CD4-positive, alpha-beta T cell treated with Interferon alpha-2 for 1 hour (primary cell): ENCODE measurements around the gene PSD.
A peak's percentile ranks its signal among the peaks of the same experiment; 100 is the strongest.

Experiments
- DNase-seq, 2 donors: peaks; one replicate each; pipeline ENCODE4 v3.0.0-alpha.2; 2020 to 2022

The PSD gene

DNA sequence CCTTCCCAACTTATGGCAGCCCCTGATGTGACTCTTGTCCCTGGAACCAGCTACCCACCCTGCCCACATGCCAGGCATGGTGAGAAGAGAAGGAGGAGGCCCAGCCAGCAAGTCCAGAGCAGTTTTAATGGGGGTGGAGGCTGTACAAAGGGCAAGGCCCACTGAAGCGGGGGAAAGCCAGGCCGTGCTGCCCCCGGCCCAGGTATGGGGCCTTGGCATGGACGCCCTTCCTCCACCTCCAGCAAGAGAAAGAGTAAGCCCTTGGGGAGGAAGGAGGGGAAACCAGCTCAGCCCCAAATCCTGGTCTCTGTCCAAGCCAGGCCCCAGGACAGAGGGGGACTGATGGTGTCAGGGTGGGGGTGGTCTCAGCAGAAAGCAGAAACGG lies 16.1 kb downstream of the PSD start:
- no peak for DNase-seq

DNA sequence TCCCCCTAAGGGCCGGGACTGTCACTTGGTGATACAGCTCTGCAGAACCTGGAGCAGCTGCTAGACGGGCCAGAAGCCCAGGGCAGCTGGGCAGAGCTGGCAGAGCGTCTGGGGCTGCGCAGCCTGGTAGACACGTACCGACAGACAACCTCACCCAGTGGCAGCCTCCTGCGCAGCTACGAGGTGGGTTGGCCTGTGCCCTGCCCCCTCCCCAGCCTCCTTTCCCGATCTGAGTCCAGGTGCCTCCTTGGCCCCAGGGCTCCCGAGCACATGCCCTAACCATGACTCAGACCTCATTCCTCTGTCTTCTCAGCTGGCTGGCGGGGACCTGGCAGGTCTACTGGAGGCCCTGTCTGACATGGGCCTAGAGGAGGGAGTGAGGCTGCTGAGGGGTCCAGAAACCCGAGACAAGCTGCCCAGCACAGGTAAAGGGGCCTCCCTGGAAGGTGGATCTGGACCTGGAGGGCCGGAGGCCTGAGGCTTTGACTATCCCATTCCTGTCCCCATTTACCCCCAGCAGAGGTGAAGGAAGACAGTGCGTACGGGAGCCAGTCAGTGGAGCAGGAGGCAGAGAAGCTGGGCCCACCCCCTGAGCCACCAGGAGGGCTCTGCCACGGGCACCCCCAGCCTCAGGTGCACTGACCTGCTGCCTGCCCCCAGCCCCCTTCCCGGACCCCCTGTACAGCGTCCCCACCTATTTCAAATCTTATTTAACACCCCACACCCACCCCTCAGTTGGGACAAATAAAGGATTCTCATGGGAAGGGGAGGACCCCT lies 16.7 kb downstream of the PSD start:
- DNase-seq: no peak

DNA sequence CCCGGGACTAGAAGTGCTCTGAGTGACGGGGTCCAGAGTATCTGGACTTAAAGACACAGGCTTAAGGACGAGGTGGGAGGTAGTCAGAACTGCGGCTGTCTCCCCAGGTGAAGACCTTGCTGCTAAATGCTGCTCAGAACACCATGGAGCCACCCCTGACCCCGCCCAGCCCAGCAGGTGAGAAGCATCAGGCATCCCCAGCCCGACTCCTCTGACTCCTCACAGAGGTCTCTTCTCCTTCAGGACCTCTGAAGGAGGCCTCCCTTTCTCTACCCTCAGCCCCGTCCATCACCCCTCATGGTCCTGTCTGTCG lies 17.3 kb downstream of the PSD start:
- no peak for DNase-seq

DNA sequence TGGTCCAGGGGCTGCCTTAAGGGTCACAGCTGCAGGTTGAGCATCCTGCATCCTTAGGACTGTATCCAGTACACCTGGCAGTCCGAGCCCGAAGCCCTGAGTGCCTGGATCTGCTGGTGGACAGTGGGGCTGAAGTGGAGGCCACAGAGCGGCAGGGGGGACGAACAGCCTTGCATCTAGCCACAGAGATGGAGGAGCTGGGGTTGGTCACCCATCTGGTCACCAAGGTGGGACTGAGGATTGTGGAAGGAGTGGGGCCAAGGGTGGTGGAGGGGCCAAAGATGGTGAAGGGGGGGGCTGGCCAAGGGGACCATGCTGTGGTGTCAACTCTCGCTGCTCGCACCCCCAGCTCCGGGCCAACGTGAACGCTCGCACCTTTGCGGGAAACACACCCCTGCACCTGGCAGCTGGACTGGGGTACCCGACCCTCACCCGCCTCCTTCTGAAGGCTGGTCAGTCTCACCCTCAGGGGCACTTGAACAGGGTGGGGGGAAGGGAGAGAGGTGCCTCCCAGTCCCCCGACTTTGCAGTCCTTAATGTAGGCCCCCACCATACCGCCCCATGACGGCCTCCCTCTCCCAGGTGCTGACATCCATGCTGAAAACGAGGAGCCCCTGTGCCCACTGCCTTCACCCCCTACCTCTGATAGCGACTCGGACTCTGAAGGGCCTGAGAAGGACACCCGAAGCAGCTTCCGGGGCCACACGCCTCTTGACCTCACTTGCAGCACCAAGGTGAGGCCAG lies 17.8 kb downstream of the PSD start:
- no peak for DNase-seq

DNA sequence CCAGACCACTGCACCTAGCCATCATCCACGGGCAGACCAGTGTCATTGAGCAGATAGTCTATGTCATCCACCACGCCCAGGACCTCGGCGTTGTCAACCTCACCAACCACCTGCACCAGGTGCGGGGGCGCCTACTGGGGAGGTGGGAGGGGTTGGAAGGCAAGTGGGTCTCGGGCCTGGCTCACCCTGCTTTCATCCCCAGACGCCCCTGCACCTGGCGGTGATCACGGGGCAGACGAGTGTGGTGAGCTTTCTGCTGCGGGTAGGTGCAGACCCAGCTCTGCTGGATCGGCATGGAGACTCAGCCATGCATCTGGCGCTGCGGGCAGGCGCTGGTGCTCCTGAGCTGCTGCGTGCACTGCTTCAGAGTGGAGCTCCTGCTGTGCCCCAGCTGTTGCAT lies 18.5 kb downstream of the PSD start:
- DNase-seq: no peak

DNA sequence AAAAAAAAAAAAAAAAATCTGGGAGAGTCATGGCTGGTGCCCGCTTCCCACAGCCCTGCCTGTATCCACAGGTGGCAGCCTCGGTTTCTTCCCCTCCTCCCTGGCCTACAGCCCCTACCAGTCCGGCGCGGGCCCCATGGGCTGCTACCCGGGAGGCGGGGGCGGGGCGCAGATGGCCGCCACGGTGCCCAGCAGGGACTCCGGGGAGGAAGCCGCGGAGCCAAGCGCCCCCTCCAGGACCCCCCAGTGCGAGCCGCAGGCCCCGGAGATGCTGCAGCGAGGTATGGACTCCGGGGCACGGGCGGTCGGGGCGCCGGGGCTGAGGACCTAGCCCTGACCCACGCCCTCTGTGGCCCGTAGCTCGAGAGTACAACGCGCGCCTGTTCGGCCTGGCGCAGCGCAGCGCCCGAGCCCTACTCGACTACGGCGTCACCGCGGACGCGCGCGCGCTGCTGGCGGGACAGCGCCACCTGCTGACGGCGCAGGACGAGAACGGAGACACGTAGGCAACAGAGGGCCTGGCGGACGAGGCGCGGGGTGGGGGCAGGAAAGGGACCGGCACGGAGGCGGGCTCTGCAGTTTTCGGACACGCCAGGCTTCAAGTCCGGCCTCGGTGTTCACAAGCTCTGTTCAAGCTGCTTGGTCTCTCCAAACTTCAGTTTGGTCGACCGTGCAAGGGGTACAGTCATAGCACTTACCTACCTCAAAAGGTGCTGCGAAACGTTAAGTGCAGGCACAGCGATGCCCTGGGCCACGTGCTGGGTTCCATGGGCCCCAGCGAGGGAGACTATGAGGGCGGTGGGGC lies 19.2 kb downstream of the PSD start:
- peak; percentile 88 to 92 for DNase-seq

DNA sequence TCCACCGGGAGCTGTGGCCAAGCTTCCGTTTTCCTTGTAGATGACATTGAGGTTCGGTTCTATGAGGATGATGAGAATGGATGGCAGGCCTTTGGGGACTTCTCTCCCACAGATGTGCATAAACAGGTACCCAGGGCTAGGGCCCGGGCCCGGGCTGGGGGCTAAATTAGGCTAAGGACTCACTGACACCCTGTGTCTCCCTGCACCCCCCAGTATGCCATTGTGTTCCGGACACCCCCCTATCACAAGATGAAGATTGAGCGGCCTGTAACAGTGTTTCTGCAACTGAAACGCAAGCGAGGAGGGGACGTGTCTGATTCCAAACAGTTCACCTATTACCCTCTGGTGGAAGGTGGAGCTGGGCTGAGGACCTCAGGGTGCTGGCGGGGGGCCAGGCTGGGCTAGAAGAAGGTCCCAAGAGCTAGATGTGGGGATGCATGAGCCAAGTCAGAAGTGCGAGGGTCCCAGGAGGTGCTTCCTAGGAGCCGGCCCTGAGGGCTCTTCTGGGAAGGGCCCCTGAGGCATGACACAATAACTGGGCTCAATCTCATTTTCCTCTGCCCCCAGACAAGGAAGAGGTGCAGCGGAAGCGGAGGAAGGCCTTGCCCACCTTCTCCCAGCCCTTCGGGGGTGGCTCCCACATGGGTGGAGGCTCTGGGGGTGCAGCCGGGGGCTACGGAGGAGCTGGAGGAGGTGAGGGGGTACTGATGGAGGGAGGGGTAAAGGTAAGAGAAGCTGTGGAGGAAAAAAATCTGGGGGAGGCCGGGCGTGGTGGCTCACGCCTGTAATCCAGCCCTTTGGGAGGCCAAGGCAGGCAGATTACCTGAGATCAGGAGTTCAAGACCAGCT lies 20.2 kb downstream of the PSD start:
- DNase-seq: no peak

DNA sequence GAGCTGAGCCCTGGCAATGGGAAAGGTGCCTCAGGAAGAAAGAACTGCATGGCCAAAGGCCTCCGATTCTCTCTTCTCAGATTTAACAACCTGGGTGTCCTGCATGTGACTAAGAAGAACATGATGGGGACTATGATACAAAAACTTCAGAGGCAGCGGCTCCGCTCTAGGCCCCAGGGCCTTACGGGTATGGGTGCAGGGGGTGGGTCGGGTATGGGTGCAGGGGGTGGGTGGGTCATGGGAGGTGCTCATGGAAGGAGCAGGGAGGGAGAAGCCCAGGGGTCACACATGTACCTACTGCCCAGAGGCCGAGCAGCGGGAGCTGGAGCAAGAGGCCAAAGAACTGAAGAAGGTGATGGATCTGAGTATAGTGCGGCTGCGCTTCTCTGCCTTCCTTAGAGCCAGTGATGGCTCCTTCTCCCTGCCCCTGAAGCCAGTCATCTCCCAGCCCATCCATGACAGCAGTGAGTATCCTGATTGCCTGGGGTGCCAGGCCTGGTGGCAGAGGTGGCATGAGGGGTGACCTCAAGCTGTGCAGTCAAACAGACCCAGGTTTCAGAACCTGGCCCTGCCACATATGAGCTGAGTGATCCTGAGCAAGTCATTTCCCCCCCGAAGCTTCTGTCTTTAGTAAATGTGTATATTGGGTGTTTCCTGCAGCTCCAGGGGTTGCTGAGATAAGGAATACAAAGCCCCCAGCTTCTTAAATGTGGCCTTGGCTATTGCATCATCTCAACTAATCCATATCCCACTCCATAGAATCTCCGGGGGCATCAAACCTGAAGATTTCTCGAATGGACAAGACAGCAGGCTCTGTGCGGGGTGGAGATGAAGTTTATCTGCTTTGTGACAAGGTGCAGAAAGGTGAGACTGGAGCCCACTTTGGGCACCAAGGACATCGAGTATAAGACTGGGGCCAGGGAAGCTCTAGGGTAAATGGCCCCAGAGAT lies 21.1 kb downstream of the PSD start:
- DNase-seq: no peak

DNA sequence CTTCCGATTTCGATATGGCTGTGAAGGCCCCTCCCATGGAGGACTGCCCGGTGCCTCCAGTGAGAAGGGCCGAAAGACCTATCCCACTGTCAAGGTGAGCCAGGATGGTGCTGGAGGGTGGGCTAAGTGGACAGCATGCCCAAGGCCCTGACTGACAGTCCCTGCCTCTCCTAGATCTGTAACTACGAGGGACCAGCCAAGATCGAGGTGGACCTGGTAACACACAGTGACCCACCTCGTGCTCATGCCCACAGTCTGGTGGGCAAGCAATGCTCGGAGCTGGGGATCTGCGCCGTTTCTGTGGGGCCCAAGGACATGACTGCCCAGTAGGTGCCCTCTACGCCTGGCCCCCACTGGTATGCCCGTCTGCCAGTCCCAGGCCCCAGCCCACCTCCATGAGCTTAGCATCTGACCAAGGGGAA lies 21.8 kb downstream of the PSD start:
- no peak for DNase-seq

DNA sequence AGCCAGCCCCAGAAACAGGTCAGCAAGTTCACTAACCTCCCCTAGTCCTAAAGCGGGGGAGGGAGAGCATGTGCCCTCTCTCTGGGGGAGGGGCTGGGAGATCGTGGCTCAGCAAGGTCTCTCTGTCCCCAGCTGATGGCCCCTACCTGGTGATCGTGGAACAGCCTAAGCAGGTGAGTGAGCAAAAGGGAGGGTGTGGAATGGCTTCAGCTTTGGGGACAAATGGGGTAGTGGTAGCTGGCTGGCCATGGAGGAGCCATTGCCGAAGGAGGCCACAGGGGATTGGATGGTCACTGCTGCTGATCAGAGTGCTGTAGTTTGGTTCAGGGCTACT lies 22.3 kb downstream of the PSD start:
- DNase-seq: no peak

DNA sequence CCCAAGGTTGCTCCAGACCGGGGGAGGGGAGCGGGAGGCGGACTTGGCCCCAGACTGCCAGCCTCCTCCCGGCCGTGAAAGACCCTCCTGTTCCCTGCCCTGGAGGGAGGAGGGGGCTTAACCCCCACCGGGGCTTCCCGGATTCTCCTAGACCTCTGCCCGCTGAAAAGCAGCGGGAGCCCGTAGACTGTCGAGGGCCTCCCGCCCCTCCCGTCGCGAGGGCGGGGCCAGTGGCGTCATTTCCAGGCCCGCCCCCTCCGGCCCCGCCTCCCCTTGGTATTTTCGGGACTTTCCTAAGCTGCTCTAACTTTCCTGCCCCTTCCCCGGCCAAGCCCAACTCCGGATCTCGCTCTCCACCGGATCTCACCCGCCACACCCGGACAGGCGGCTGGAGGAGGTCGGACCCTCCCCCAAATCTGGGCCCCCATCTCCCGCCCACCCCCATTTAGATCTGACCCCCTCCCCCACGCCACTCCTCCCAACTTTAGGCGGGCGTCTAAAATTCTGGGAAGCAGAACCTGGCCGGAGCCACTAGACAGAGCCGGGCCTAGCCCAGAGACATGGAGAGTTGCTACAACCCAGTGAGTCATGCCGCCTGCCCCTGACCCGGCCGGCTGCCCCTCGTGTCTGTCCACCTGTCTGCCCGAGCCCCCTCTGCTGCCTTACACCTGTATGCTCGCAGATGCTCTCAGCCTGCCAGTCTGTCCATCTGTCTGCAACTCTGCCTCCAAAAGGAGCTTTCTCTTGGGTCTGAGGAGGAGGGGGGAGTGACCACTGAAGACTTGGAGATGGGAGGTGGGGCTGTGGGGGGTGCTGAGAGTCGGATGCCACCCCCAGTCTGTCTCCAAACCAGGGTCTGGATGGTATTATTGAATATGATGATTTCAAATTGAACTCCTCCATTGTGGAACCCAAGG lies 22.9 kb downstream of the PSD start, which contains the start of gene NFKB2:
NFKB2 (plus strand) TSS at position 306 of the 917 bp plus-strand sequence; CDS start at position 561, 255 bp downstream.
- peak; percentile 94 to 96 for DNase-seq

DNA sequence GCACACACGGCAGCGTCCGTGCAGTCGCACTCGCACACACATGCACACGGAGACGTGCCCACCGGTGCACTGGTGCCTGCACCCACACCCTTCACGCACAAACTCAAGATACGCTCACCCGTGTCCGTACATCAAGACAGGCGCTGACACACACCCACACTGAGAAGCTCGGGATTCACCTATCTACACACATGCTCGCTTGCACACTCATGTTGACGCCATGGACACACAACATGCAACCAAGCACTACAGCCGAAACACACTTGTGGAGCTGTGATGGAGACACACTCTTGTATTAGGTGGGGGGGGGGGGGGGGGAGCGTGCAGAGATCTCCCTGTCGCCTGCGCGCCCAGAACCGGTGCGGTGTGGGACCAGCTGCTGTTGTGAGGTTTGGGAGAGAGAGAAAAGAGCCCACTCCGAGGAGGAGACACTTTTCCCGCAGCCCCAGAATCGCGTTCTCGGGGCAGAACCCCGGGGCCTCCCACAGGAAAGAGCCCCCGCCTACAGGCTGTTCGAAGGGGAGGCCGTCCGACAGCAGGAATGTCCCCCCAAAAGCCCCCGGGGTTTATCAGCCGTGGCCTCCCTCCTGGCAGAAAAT lies 23.7 kb downstream of the PSD start:
- peak; percentile 64 to 71 for DNase-seq

DNA sequence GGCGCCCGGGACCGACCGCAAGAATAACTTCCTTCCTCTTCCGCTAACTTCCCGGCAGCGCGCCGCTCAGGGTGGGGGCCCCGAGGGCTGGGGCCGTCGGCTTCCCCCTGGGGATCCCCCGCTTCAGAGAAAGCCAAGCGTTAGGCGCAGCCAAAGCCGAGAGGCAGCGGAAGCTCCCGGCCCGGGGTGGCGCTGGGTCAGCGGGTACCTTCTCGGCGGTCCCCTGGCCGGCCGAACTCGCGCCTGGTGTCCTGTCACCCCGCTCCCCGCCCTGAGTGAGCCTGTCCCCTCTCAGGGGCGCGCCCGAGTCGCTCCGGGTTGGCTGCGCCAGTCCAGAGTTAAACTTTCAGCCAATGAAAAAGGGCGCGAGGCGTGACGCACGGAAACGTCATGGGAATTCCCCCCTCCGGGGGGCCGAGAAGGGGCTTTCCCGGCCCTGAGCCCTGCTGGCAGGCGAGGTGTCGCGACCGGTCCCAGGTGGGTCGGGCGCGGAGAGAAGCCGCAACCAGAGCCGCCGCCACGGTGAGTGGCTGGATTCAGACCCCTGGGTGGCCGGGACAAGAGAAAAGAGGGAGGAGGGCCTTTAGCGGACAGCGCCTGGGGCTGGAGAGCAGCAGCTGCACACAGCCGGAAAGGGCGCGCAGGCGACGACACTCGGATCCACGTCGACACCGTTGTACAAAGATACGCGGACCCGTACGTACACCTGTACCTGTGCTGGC lies 24.3 kb downstream of the PSD start:
- peak; percentile 98 to 99 for DNase-seq

DNA sequence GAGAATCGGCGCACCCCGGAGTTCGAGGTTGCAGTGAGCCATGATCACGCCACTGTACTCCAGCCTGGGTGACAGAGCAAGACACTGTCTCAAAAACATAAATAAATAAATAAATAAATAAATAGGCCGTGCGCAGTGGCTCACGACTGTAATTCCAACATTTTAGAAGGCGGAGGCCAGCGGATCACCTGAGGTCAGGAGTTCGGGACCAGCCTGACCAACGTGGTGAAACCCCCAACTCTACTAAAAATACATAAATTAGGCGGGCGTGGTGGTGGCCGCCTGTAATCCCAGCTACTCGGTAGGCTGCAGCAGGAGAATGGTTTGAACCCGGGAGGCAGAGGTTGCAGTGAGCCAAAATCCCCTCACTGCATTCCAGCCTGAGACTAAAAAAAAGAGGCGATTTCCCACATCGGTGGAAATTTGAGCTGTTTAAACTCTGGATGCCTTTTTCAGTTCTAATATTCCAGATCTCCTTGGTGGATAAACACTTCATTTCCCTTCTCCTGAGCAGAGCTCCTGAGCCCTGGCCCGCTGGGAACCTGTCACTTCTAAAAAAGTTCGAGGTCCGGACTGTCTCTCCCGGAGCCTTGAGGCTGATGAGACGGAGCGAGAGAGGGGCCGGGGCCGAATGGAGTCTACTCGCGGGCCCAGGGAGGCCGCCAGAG lies 25.0 kb downstream of the PSD start:
- DNase-seq: no peak

DNA sequence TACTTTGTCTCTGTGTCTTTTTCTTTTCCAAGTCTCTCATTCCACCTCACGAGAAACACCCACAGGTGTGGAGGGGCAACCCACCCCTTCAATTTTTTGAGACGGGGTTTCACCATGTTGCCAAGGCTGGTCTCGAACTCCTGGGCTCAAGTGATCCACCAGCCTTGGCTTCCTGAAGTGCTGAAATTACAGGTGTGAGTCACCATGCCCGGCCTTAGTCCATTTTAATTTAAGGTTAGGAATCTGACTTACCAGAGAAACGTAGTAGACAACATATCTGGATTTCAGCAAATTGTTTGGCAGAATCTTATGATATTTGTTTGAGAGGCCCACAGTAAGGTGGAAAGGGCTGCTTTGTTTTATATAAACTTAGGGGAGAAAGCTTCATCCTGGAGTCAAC lies 26.3 kb downstream of the PSD start:
- DNase-seq: no peak

DNA sequence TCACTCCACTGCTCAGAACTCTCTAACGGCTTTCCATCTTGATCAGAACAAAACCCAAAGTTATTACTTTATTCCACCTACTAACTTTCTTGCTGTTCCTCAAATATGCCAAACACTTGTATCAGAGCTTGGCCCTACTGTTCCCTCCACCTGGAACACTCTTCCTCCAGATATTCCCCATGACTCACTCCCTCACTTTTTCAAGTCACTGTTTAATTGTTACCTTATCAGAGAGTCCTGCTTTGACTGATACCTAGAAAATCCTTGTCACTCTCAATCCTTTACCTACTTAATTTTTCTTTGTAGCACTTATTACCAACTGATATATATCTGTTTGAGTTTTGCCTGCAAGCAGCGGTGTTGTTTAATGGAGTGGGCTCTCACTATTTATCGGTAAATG lies 28.7 kb downstream of the PSD start:
- DNase-seq: no peak

DNA sequence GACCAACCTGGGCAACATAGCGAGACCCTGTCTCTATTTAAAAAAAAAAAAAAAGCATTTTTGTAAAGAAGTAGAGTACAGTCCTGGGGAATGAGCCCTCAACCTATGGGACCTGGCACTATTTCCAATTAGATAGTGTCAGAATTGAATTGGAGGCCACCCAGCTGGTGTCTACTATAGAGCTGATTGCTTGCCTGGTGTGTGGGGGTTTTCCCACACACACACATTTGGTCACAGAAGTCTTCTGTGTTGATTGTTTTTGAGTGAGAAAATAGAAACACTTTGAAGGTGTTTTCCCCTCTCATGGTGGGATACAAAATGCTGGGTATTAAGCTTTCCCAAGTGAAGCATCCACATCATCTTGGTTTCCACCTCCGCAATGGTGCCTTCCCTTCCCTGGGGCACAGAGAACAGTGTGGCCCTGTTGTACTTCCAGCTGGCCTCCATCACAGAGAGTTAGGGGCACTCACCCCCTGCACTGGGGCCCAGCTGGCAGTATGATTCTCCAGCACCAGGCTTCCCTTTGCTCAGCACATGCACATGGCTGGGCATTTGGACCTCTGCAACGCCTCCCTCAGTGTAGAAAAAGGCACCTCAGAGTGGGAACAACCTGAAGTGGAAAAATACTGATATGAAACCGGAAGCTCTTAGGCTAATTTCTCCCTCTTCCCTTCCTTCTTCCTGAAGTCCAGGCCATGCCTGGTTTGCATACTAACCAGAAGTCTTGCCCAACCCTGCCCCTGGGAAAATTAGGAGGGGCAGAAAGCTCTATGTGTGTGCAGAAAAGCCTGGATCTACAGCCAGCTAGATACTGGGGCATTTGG lies 33.8 kb downstream of the PSD start:
- no peak for DNase-seq

DNA sequence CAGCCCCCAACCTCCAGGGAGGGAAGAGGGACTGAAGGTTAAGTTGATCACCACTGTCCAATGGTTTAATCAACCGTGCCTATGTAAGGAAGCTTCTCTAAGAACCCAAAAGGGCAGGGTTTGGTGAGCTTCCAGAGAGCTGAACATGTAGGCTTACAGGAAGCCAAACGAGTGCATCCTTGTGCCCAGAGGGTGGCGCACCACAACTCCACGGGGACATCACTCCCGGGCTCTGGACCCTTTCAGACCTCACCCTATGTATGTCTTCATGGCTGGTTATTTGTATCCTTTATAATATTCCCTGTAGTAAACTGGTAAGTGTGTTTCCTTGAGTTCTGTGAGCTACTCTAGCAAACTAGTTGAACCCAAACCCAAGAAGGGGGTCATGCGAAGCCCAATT lies 34.5 kb downstream of the PSD start:
- DNase-seq: no peak
